DMS53 treated with DMSO at 0.1 percent for 48 hours (cell line): ENCODE measurements around the gene TFPI.
A peak's percentile ranks its signal among the peaks of the same experiment; 100 is the strongest.

Experiments used
- DNase-seq: peaks from one replicate; lab custom pipeline; 2025; ENCODE audit not compliant: unreplicated experiment; lab: John Stamatoyannopoulos, UW

The TFPI gene

DNA sequence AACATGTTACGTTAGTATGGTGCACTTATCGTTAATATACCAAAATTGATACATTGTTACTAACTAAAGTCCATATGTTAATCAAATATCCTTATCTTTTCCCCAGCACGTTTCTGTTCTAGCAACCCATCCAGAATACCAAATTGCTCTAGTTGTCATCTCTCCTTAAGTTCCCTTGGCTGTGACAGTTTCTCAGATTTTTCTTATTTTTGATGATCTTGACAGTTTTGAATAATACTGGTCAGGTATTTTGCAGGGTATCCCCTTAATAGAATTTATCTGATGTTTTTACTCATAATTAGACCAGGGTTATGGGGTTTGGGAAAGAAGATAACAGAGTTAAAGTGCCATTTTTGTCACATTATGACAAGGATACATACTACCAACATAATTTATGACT, 47.8 kb downstream of the TFPI start:
- no peak for DNase-seq

GRCh38 chr2:187505065-187505672, 49.1 kb downstream of the TFPI start:
- no peak for DNase-seq

DNA sequence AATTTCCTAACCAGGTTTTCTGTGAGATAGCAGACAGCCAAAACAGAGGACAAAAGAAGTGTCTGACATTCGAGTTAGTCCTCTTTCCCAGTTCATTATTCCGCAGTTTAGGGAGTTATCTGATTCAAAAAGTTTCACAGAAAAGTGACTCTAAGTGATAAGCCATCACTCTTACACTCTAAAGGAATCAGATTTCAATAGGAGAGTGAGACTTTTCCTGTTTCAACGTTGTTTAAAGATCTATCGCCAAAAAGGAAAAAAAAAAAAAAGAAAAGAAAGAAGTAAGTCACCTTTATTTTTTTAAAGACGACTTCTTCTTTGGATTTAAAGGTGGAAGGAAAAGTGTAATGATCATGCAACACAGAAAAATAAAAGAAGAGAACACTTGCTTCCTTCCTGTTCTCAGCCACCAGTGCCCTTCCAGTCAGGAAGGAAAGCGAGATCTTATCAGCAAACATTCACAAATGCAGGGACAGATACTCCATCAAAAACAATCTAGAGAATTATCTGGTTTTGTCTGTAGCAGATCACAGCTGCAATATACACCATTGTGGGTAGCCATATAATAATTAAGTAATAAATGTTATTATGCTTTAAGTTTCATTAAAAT, 49.8 kb downstream of the TFPI start:
- no peak for DNase-seq

- no peak for DNase-seq
Observed at GRCh38 chr2:187503700-187504099, 50.5 kb downstream of the TFPI start.

GRCh38 chr2:187502467-187502866, 51.8 kb downstream of the TFPI start:
- DNase-seq = no peak

DNA sequence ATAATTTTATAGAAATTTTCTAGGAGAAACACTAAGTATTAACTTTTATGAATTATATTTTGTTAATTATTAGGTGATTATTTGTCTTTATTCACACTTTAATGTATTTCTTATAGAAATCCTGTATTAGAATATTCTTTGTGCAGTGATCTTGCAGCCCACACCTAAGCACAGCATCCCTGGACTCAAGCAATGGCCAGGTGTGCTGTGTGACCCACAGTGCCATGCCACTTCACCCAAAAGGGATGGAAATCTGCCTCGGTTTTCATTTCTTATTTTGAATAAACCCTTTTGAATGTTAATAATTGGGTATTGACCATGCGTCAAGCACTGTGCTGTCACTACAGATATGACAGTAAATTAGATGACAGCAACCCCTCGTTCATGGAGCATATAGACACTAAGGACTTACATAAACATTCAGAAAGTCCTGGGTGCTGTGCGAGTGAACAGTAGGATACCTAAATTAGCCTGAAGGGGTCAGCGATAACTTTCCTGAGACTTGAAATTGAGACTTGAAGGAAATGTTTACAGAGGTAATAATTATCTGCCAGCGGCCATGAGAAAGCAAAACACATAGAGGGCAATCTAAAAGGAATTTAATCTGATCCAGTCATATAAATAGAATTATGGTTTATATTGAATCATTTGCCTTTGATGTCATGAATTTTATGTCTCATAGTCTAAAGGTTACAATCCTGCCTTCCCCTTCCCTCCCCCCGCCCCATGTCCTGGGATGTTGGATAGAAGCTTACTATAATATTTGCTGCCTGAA, 53.5 kb downstream of the TFPI start:
- peak; percentile 26 for DNase-seq

DNA sequence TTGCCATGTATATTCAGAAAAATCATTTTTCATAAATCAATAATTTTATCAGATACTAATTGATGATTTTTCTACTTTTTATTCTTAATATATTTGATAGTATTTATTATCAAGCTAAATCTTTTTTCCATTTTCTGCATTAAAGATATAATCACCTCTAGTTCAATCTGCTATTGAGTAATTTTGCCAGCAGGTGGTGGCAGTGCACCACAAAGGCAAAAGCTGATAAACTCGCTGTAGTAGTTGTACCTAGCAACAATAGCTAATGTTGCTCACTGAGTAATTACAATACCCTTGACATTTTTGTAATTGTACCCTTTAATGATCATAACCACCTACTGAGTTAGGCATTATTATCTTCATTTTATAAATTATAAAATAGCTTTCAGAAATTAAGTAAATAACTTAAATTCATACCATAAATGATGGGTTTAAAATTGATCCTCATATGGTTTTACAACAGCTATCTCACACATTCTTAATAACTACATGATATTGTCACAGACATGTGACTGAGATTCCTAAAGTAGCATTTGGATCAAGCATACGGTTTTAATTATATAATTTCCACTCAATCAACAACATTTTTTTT, 54.2 kb downstream of the TFPI start:
- peak; percentile 91 for DNase-seq

- peak; percentile 54 for DNase-seq
Observed at GRCh38 chr2:187497858-187498463, 56.3 kb downstream of the TFPI start.

DNA sequence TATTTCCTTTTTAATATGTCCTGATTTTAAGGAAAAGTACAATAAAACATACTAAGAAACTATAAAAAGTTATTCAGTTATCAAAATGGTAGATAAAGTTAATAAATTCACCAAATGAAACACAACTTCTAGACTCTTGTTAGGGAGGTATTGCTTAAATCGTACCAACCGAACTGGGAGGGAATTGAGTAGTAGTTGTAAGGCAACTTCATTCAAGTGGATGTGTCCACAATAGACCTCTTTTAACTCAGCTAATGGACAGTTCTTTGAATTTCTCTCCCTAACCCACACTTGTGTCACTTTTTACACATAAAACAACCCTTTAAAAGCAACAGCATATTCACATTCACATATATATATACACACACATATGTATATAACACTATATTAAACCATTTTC, 57.1 kb downstream of the TFPI start:
- no peak for DNase-seq

- DNase-seq = no peak
Observed at GRCh38 chr2:187495324-187495723, 58.9 kb downstream of the TFPI start.

- DNase-seq = no peak
Observed at GRCh38 chr2:187493877-187494568, 60.2 kb downstream of the TFPI start.

DNA sequence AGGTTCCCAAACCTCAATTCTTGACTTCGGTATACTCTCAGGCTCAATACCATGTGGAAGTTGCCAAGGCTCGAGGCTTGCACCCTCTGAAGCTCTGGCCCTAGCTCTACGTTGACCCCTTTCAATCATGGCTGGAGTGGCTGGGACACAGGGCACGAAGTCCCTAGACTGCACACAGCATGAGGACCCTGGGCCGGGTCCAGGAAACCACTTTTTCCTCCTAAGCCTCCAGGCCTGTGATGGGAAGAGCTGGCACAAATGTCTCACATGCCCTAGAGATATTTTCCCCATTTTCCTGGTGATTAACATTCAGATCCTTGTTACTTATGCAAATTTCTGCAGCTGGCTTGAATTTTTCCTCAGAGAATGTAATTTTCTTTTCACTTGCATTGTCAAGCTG, 61.1 kb downstream of the TFPI start:
- DNase-seq = no peak

DNA sequence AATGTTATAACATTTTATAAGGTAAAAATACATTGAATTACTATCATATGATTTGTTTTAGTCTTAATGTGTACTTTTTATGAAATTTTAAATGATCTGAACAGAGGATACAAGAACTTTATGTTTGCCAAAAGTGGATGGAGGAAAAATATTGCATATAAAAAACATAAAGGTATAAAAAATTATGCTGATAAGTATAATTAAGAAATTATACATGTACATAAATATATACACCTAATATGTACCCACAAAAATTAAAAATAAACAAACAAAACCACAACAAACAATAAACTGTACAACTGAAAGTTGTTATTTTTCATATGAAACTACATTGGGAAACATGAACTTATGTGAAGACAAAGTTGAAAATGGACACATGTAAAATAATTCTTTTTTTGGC, 68.0 kb downstream of the TFPI start:
- DNase-seq = no peak

- DNase-seq = no peak
Observed at GRCh38 chr2:187485523-187485922, 68.7 kb downstream of the TFPI start.

DNA sequence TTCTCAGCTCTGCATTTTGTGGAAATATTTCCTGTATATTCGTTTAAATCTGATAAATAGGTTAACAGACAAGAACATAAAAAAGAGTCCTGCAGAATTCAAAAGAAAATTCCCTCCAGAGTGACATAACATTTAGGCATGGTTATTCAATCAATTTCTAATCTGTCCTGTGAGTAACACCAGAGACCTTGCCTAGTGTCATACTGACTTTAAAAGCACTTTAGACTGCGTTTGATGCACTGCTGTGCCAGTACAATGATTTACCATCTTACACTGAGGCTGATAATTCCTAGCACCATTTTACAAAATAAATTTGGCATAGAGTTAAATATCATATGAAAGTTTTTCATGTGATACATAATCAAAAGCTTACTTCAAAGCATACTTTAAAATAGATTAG, 70.7 kb downstream of the TFPI start:
- DNase-seq = no peak

GRCh38 chr2:187482796-187483195, 71.4 kb downstream of the TFPI start:
- no peak for DNase-seq

GRCh38 chr2:187481543-187481942, 72.7 kb downstream of the TFPI start:
- DNase-seq = no peak

DNA sequence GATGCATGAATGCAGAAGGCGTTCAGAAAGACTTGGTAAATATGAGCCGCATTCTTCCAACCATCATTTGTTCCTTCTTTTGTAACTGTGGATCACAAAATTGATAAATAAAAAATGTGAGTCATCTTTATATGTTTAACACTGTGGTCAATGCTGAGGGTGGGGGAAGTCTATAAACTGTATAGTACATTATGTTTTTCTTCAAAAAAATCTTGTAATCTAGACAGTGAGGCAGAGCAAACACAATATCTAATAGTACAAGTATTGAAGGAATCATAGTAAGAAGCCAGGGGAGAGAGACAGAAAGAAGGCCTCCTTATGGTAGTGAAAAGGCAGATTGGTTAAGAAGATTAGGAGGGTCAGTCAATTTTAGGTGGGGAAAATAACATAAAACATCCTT, 75.5 kb downstream of the TFPI start:
- DNase-seq = no peak

DNA sequence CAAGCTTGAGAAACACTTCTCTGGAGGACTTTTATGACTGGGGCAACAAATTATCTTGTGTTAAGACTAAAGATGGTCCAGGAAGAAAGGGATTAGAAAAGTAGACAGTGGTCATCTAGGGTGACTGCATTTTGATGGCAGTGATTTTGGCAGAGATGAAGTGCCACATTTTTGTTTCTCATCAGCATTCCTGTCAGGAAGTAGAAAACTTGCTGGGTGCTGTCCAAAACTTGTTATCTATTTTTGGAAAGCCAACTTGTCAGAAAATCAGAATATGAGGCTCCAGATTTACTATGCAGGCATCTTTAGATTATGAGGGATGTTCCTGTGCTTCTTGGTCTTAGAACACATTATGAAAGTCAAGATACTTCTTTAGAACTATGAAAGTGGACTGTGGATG, 77.2 kb downstream of the TFPI start:
- DNase-seq = no peak

GRCh38 chr2:187475499-187476248, 78.6 kb downstream of the TFPI start:
- DNase-seq = no peak
